NCI-H748 (cell line): ENCODE measurements around the gene ENTPD1.
"Not testable (repeated sequence)": the region's sequence is repeated elsewhere in the genome, so short reads cannot be mapped to it uniquely, and the experiment has no call there.

Experiments
- DNase-seq: peaks from one replicate; lab custom pipeline; 2025; ENCODE audit not compliant: unreplicated experiment; lab: John Stamatoyannopoulos, UW

ENTPD1 gene

GRCh38 chr10:95758351-95759025 lies 2.5 kb downstream of the ENTPD1 start:
- peak; percentile 23 for DNase-seq

GRCh38 chr10:95759233-95759826 lies 3.4 kb downstream of the ENTPD1 start:
- no peak for DNase-seq

GRCh38 chr10:95761939-95762492 lies 6.1 kb downstream of the ENTPD1 start:
- no peak for DNase-seq

- DNase-seq, result no peak
Measured at GRCh38 chr10:95767884-95768556, 12.1 kb downstream of the ENTPD1 start.

GRCh38 chr10:95770084-95770720 lies 14.2 kb downstream of the ENTPD1 start:
- no peak for DNase-seq

- DNase-seq, result not testable (repeated sequence)
Measured at GRCh38 chr10:95773454-95773853, 17.5 kb downstream of the ENTPD1 start.

GRCh38 chr10:95777638-95778037 lies 21.7 kb downstream of the ENTPD1 start:
- DNase-seq, result not testable (repeated sequence)

GRCh38 chr10:95782318-95782717 lies 26.4 kb downstream of the ENTPD1 start:
- no peak for DNase-seq

- DNase-seq, result no peak
Measured at GRCh38 chr10:95783741-95784140, 27.8 kb downstream of the ENTPD1 start.

- DNase-seq, result no peak
Measured at GRCh38 chr10:95784279-95784913, 28.4 kb downstream of the ENTPD1 start.

- DNase-seq, result no peak
Measured at GRCh38 chr10:95785317-95785716, 29.4 kb downstream of the ENTPD1 start.

- no peak for DNase-seq
Measured at GRCh38 chr10:95785942-95786669, 30.1 kb downstream of the ENTPD1 start.

GRCh38 chr10:95787447-95787846 lies 31.5 kb downstream of the ENTPD1 start:
- no peak for DNase-seq

- DNase-seq, result no peak
Measured at GRCh38 chr10:95788830-95789229, 32.9 kb downstream of the ENTPD1 start.

GRCh38 chr10:95789902-95790301 lies 33.9 kb downstream of the ENTPD1 start:
- DNase-seq, result no peak

GRCh38 chr10:95790982-95791381 lies 35.0 kb downstream of the ENTPD1 start:
- no peak for DNase-seq

GRCh38 chr10:95791425-95791979 lies 35.5 kb downstream of the ENTPD1 start:
- DNase-seq, result no peak

GRCh38 chr10:95792211-95792780 lies 36.3 kb downstream of the ENTPD1 start:
- DNase-seq, result no peak

GRCh38 chr10:95792874-95793285 lies 36.9 kb downstream of the ENTPD1 start:
- DNase-seq, result no peak
